Liver (tissue), 9 donors: Measurements from ENCODE around the gene EVL. TPM values are rescaled to one million over a fixed set of nuclear protein-coding genes. Genes with fewer than 3 reads are reported as not detected.

Source experiments
- DNase-seq: peaks from one replicate; pipeline ENCODE4 v3.0.0-alpha.2; 2017; ENCODE audit warnings: low spot score
- H3K27ac ChIP-seq, 2 donors: one replicate each; pipeline ENCODE4 v1.7.0; 2013; ENCODE audit warnings: inconsistent platforms in 2 of 2, low read length in 2 of 2, control low read depth in 1 of 2, low read depth in 1 of 2, mild to moderate bottlenecking in 1 of 2
- H3K27me3 ChIP-seq, 4 donors: one replicate each; pipeline versions ENCODE4 v1.6.1 to v1.7.0; 2013; ENCODE audit warnings: low read length in 3 of 4, inconsistent platforms in 1 of 4, mild to moderate bottlenecking in 1 of 4, moderate library complexity in 1 of 4; ENCODE audit not compliant: control insufficient read depth in 4 of 4, insufficient read depth in 4 of 4
- H3K36me3 ChIP-seq, 4 donors: one replicate each; pipeline versions ENCODE4 v1.6.1 to v1.7.0; 2013; ENCODE audit warnings: low read length in 3 of 4, mild to moderate bottlenecking in 3 of 4, low read depth in 1 of 4, moderate library complexity in 1 of 4; ENCODE audit not compliant: control insufficient read depth in 4 of 4, insufficient read depth in 3 of 4
- H3K4me1 ChIP-seq, 4 donors: one replicate each; pipeline versions ENCODE4 v1.6.1 to v1.7.0; 2013; ENCODE audit warnings: low read length in 3 of 4, mild to moderate bottlenecking in 3 of 4, moderate library complexity in 1 of 4; ENCODE audit not compliant: control insufficient read depth in 4 of 4, insufficient read depth in 4 of 4
- H3K4me3 ChIP-seq, 3 donors: one replicate each; pipeline versions ENCODE4 v1.6.1 to v1.7.0; 2013; ENCODE audit warnings: low read length in 3 of 3, control low read depth in 1 of 3, low read depth in 1 of 3, mild to moderate bottlenecking in 1 of 3
- H3K9ac ChIP-seq, 2 donors: one replicate each; pipeline ENCODE4 v1.7.0; 2013; ENCODE audit warnings: low read length in 2 of 2, mild to moderate bottlenecking in 2 of 2, moderate library complexity in 2 of 2, control low read depth in 1 of 2, low read depth in 1 of 2
- H3K9me3 ChIP-seq, 4 donors: one replicate each; pipeline versions ENCODE4 v1.6.1 to v1.7.0; 2013; ENCODE audit warnings: low read length in 3 of 4; ENCODE audit not compliant: control insufficient read depth in 4 of 4
- ATF3 ChIP-seq: IDR thresholded peaks from 2 replicates; pipeline ENCODE4 v1.6.1; 2016; ENCODE audit warnings: antibody characterized with exemption
- CTCF ChIP-seq: fragments of 150-350 bp; IDR thresholded peaks from 2 replicates; pipeline ENCODE4 v1.5.1; 2017; ENCODE audit warnings: improper control_type of control experiment, low read depth, low read length; ENCODE audit not compliant: missing input control
- EGR1 ChIP-seq, 2 donors: IDR thresholded peaks; 2 replicates each; pipeline ENCODE4 v1.6.1; 2016 to 2018; ENCODE audit warnings: antibody characterized with exemption in 2 of 2, low read depth in 2 of 2
- FOXA1 ChIP-seq: IDR thresholded peaks from 2 replicates; pipeline ENCODE4 v1.6.1; 2016; ENCODE audit warnings: antibody characterized with exemption
- FOXA2 ChIP-seq: IDR thresholded peaks from 2 replicates; pipeline ENCODE4 v1.6.1; 2016; ENCODE audit warnings: antibody characterized with exemption
- HNF4A ChIP-seq, 2 donors: conservative IDR thresholded peaks; 2 replicates each; pipeline ENCODE4 v1.6.1; 2016; ENCODE audit warnings: antibody characterized with exemption in 2 of 2, mild to moderate bottlenecking in 2 of 2
- HNF4G ChIP-seq: IDR thresholded peaks from 2 replicates; pipeline ENCODE4 v1.6.1; 2016; ENCODE audit warnings: antibody characterized with exemption
- JUND ChIP-seq, 2 donors: IDR thresholded peaks; 2 replicates each; pipeline ENCODE4 v1.6.1; 2016; ENCODE audit warnings: antibody characterized with exemption in 2 of 2
- MAX ChIP-seq: IDR thresholded peaks from 2 replicates; pipeline ENCODE4 v1.6.1; 2016; ENCODE audit warnings: antibody characterized with exemption
- NR2F2 ChIP-seq: IDR thresholded peaks from 2 replicates; pipeline ENCODE4 v1.6.1; 2016; ENCODE audit warnings: antibody characterized with exemption
- RXRA ChIP-seq, 2 donors: IDR thresholded peaks; 2 replicates each; pipeline ENCODE4 v1.6.1; 2017 to 2018; ENCODE audit warnings: antibody characterized with exemption in 2 of 2, mild to moderate bottlenecking in 1 of 2
- SP1 ChIP-seq: IDR thresholded peaks from 2 replicates; pipeline ENCODE4 v1.6.1; 2018; ENCODE audit warnings: antibody characterized with exemption, mild to moderate bottlenecking
- TAF1 ChIP-seq: conservative IDR thresholded peaks from 2 replicates; pipeline ENCODE4 v1.6.1; 2016; ENCODE audit warnings: antibody characterized with exemption, mild to moderate bottlenecking
- WGBS: extraction: QIAGEN DNeasy Blood & Tissue Kit; methylation state at CpG from one replicate; pipeline ENCODE4 v1.1.7; 2013; 5-methylcytosine and 5-hydroxymethylcytosine counted together
- polyA plus RNA-seq, 2 donors: library from polyadenylated mRNA; stranded (reverse) in 1 of 2; unstranded in 1 of 2; fragments of 200-250 nt in 1 of 2; fragments of >200 nt in 1 of 2; fragmentation: Nextera tagmentation in 1 of 2; extraction: Ambion mirVana in 1 of 2; gene quantifications; one replicate each; pipeline versions ENCODE4 v1.2.1 to v1.2.3, GENCODE V29; 2013 to 2015
- total RNA-seq, 2 donors: library from RNA; depleted of rRNA; stranded (reverse); fragments of >200 nt; gene quantifications; one replicate each; pipeline ENCODE4 v1.2.3, GENCODE V29; 2014
- donor health status: healthy.
- donor health status: healthy.
- donor health status: healthy.
- donor health status: healthy.
- donor health status: healthy.

The EVL gene
- total and polyA plus RNA-seq, 4 donors = 11.3 to 85.9 (median 33.9) TPM

GRCh38 chr14:100076606-100077005 is 11.4 kb downstream of the EVL start:
- Histone ChIP-seq H3K4me1 (peaks cover 0 to 10% (median under 1%) of the 10 kb centered on the region in 4 donors), H3K27ac (no peak overlapping the region), H3K4me3 (no peak overlapping the region), H3K9me3 (no peaks in the 10 kb centered on the region), H3K36me3 (no peaks in the 10 kb centered on the region), H3K27me3 (no peaks in the 10 kb centered on the region), H3K9ac (no peak overlapping the region)
- WGBS = 71% methylated on average over 7 of the region's 7 CpGs
- DNase-seq = no peak
- TF ChIP-seq HNF4A (conservative IDR thresholded peaks at IDR 0.05) (no peak), RXRA (IDR thresholded peaks at IDR 0.05) (peak in 1 of 2 donors; percentile 28)

GRCh38 chr14:100077441-100077840 is 12.2 kb downstream of the EVL start:
- H3K4me3 ChIP-seq = no peak overlapping the region
- H3K4me1 ChIP-seq = peaks cover 0 to 10% (median under 1%) of the 10 kb centered on the region in 4 donors
- H3K9ac ChIP-seq = no peak overlapping the region
- H3K9me3 ChIP-seq = no peaks in the 10 kb centered on the region
- H3K27me3 ChIP-seq = no peaks in the 10 kb centered on the region
- no peak for TF ChIP-seq FOXA1
- no peak for TF ChIP-seq NR2F2
- TF ChIP-seq EGR1 (IDR thresholded peaks at IDR 0.05; ENCODE audit: low read depth in 2 of 2) = no peak
- TF ChIP-seq MAX = no peak
- TF ChIP-seq JUND (IDR thresholded peaks at IDR 0.05) = no peak
- no peak for TF ChIP-seq HNF4G
- no peak for TF ChIP-seq SP1
- TF ChIP-seq RXRA (IDR thresholded peaks at IDR 0.05) = no peak
- no peak for TF ChIP-seq ATF3
- no peak for TF ChIP-seq FOXA2
- TF ChIP-seq TAF1 = no peak
- H3K27ac ChIP-seq = no peak overlapping the region
- no peaks in the 10 kb centered on the region for H3K36me3 ChIP-seq
- 96% methylated on average over 9 of the region's 9 CpGs for WGBS
- DNase-seq = no peak

GRCh38 chr14:100078216-100078803 is 13.1 kb downstream of the EVL start:
- TF ChIP-seq CTCF (no peak), ATF3 (no peak), TAF1 (no peak), HNF4G (no peak), SP1 (no peak)
- no peak for DNase-seq
- Histone ChIP-seq H3K9ac (no peak overlapping the region), H3K4me1 (peaks cover 0 to 10% (median under 1%) of the 10 kb centered on the region in 4 donors), H3K36me3 (no peaks in the 10 kb centered on the region), H3K9me3 (no peaks in the 10 kb centered on the region), H3K27me3 (no peaks in the 10 kb centered on the region), H3K4me3 (no peak overlapping the region), H3K27ac (no peak overlapping the region)
- 79% methylated on average over 10 of the region's 10 CpGs for WGBS
